H1 (cell line): ENCODE data around the gene GRIN3A. TPM values are rescaled to one million over a fixed set of nuclear protein-coding genes. Genes with fewer than 3 reads are reported as not detected.

Experiments
- CTCF ChIA-PET: fragments of 300-600 bp; sonication (Branson Sonifier 250); formaldehyde crosslinking; loops from one replicate; lab custom pipeline; 2021; ENCODE audit not compliant: partially characterized antibody; lab: Charles Lee
- POLR2A ChIA-PET: fragments of 300-600 bp; sonication (Branson Sonifier 250); formaldehyde crosslinking; loops from one replicate; lab custom pipeline; 2021; ENCODE audit warnings: inconsistent platforms; ENCODE audit not compliant: partially characterized antibody; lab: Charles Lee
- DNase-seq, 2 experiments: peaks; one replicate each; pipeline versions ENCODE4 v3.0.0 to v3.0.0-alpha.2; 2010 to 2022; ENCODE audit warnings: low spot score in 2 of 2, low read depth in 1 of 2, mixed read lengths in 1 of 2
- FAIRE-seq: peaks from 2 replicates; lab custom pipeline; 2011; peaks lifted over from hg19 to GRCh38; lab: Jason Lieb, UNC
- H2AFZ ChIP-seq: 2 replicates; pipeline ENCODE4 v1.8.1; 2012; ENCODE audit warnings: low read length, inconsistent platforms
- H2AK5ac ChIP-seq: 2 replicates; pipeline ENCODE4 v1.6.1; 2013; ENCODE audit warnings: low read depth, low read length
- H2BK120ac ChIP-seq: replicated peaks from 2 replicates; pipeline ENCODE3; 2013; ENCODE audit warnings: low read depth, low read length, inconsistent platforms
- H2BK12ac ChIP-seq: 2 replicates; pipeline ENCODE4 v1.6.1; 2013; ENCODE audit warnings: low read depth, low read length
- H2BK15ac ChIP-seq: 2 replicates; pipeline ENCODE4 v1.6.1; 2013; ENCODE audit warnings: low read length
- H2BK20ac ChIP-seq: 2 replicates; pipeline ENCODE4 v1.6.1; 2013; ENCODE audit warnings: low read length
- H2BK5ac ChIP-seq: 2 replicates; pipeline ENCODE4 v1.6.1; 2013; ENCODE audit warnings: low read depth, low read length
- H3K14ac ChIP-seq: 2 replicates; pipeline ENCODE4 v1.6.1; 2013; ENCODE audit warnings: inconsistent platforms; ENCODE audit not compliant: insufficient read length
- H3K18ac ChIP-seq: 2 replicates; pipeline ENCODE4 v1.6.1; 2013; ENCODE audit warnings: low read length; ENCODE audit errors: extremely low read depth
- H3K23ac ChIP-seq: 2 replicates; pipeline ENCODE4 v1.6.1; 2013; ENCODE audit warnings: inconsistent platforms; ENCODE audit not compliant: insufficient read length
- H3K23me2 ChIP-seq: 2 replicates; pipeline ENCODE4 v1.6.1; 2013; ENCODE audit warnings: low read depth, low read length
- H3K27ac ChIP-seq: 2 replicates; pipeline ENCODE4 v1.6.1; 2011; ENCODE audit warnings: low read depth, low read length, inconsistent platforms
- H3K27me3 ChIP-seq, 4 experiments: replicated peaks in 1 of 4; 1 replicate in 1 of 4; 2 replicates in 3 of 4; pipeline versions ENCODE4 v1.6.1 to v1.8.1; 2011 to 2013; ENCODE audit warnings: low read length in 3 of 4, mild to moderate bottlenecking in 3 of 4, inconsistent platforms in 2 of 4, mixed read lengths in 2 of 4, moderate library complexity in 1 of 4; ENCODE audit not compliant: control insufficient read depth in 3 of 4, insufficient read depth in 3 of 4; ENCODE audit errors: extremely low read depth in 1 of 4
- H3K36me3 ChIP-seq, 4 experiments: 2 replicates each; pipeline versions ENCODE4 v1.6.1 to v1.8.1; 2011 to 2013; ENCODE audit warnings: mild to moderate bottlenecking in 4 of 4, low read length in 3 of 4, moderate library complexity in 2 of 4, control low read depth in 1 of 4, inconsistent platforms in 1 of 4; ENCODE audit not compliant: insufficient read depth in 4 of 4, control insufficient read depth in 2 of 4
- H3K4ac ChIP-seq: replicated peaks from 2 replicates; pipeline ENCODE3; 2013; ENCODE audit warnings: low read length, low read depth, mixed read lengths, inconsistent platforms; ENCODE audit not compliant: insufficient read length
- H3K4me1 ChIP-seq, 4 experiments: replicated peaks in 1 of 4; 1 replicate in 1 of 4; 2 replicates in 3 of 4; pipeline versions ENCODE4 v1.6.1 to v1.8.1; 2011 to 2013; ENCODE audit warnings: low read length in 3 of 4, inconsistent platforms in 2 of 4, mixed read lengths in 1 of 4; ENCODE audit not compliant: insufficient read depth in 4 of 4, control insufficient read depth in 3 of 4
- H3K4me2 ChIP-seq, 2 experiments: 2 replicates each; pipeline versions ENCODE4 v1.6.1 to v1.8.1; 2011 to 2013; ENCODE audit warnings: low read depth in 2 of 2, low read length in 2 of 2, control low read depth in 1 of 2, inconsistent platforms in 1 of 2, mild to moderate bottlenecking in 1 of 2; ENCODE audit not compliant: insufficient read depth in 1 of 2
- H3K4me3 ChIP-seq, 4 experiments: fragments of 200-600, 300-600 bp in 1 of 4; sonication (generic), shearing (Covaris generic), sonication (Bioruptor Twin) in 1 of 4; 2 replicates each; pipeline versions ENCODE4 v1.5.1 to v1.8.1; 2011 to 2016; ENCODE audit warnings: low read length in 4 of 4, low read depth in 3 of 4, control low read depth in 2 of 4, inconsistent platforms in 2 of 4, mild to moderate bottlenecking in 2 of 4, mixed read lengths in 1 of 4, moderate library complexity in 1 of 4; ENCODE audit not compliant: insufficient read depth in 2 of 4; ENCODE audit errors: extremely low read depth in 1 of 4
- H3K56ac ChIP-seq: replicated peaks from 2 replicates; pipeline ENCODE3; 2013; ENCODE audit warnings: low read depth, mild to moderate bottlenecking, mixed read lengths, low read length, inconsistent platforms; ENCODE audit not compliant: insufficient read length
- H3K79me1 ChIP-seq: 2 replicates; pipeline ENCODE4 v1.6.1; 2013; ENCODE audit warnings: low read depth, low read length, control low read depth
- H3K79me2 ChIP-seq, 2 experiments: 2 replicates each; pipeline versions ENCODE4 v1.6.1 to v1.8.1; 2012 to 2013; ENCODE audit warnings: low read length in 2 of 2, mild to moderate bottlenecking in 2 of 2, inconsistent platforms in 1 of 2; ENCODE audit not compliant: insufficient read depth in 2 of 2, control insufficient read depth in 1 of 2
- H3K9ac ChIP-seq, 4 experiments: replicated peaks in 1 of 4; 1 replicate in 1 of 4; 2 replicates in 3 of 4; pipeline versions ENCODE4 v1.6.1 to v1.8.1; 2011 to 2013; ENCODE audit warnings: low read depth in 3 of 4, low read length in 3 of 4, control low read depth in 2 of 4, mild to moderate bottlenecking in 2 of 4, moderate library complexity in 2 of 4, inconsistent platforms in 1 of 4; ENCODE audit errors: extremely low read depth in 1 of 4
- H3K9me3 ChIP-seq, 2 experiments: 2 replicates each; pipeline versions ENCODE4 v1.6.1 to v1.8.1; 2012 to 2013; ENCODE audit warnings: mild to moderate bottlenecking in 2 of 2, moderate library complexity in 2 of 2, control low read depth in 1 of 2, inconsistent platforms in 1 of 2, low read depth in 1 of 2, low read length in 1 of 2, mixed read lengths in 1 of 2; ENCODE audit not compliant: insufficient read depth in 2 of 2
- H4K20me1 ChIP-seq, 2 experiments: replicated peaks in 1 of 2; 2 replicates each; pipeline versions ENCODE3 to v1.8.1; 2011 to 2013; ENCODE audit warnings: inconsistent platforms in 2 of 2, low read length in 2 of 2, mild to moderate bottlenecking in 1 of 2; ENCODE audit not compliant: insufficient read depth in 2 of 2, control insufficient read depth in 1 of 2
- H4K5ac ChIP-seq: 2 replicates; pipeline ENCODE4 v1.6.1; 2013; ENCODE audit warnings: low read length, low read depth, mixed read lengths, inconsistent platforms; ENCODE audit not compliant: insufficient read length
- H4K8ac ChIP-seq: 2 replicates; pipeline ENCODE4 v1.8.0; 2013; ENCODE audit warnings: mild to moderate bottlenecking, moderate library complexity, low read length, inconsistent platforms; ENCODE audit not compliant: insufficient read depth; ENCODE audit errors: extremely low read depth
- H4K91ac ChIP-seq: replicated peaks from 2 replicates; pipeline ENCODE3; 2013; ENCODE audit warnings: low read length, mixed read lengths, inconsistent platforms; ENCODE audit not compliant: insufficient read length
- ATF2 ChIP-seq: IDR thresholded peaks from 2 replicates; pipeline ENCODE4 v1.6.1; 2012; ENCODE audit warnings: low read length, inconsistent platforms
- CBX5 ChIP-seq: fragments of 300-800, 300-1000 bp; sonication (generic); IDR thresholded peaks from 2 replicates; pipeline ENCODE4 v1.7.1; 2016; ENCODE audit warnings: antibody characterized with exemption, low read length, low read depth
- HDAC6 ChIP-seq: IDR thresholded peaks from one replicate; pipeline ENCODE4 v1.7.1; 2012; ENCODE audit warnings: low read depth, mild to moderate bottlenecking, inconsistent platforms, low read length, moderate library complexity
- KDM5A ChIP-seq: fragments of 200-600 bp; IDR thresholded peaks from 2 replicates; pipeline ENCODE4 v1.7.1; 2012; ENCODE audit warnings: mild to moderate bottlenecking, low read length, inconsistent platforms, mixed read lengths
- SAP30 ChIP-seq: fragments of 300-600 bp; sonication (generic); IDR thresholded peaks from 2 replicates; pipeline ENCODE4 v1.7.1; 2012; ENCODE audit warnings: low read length, moderate library complexity, mild to moderate bottlenecking, inconsistent platforms; ENCODE audit not compliant: insufficient read depth, insufficient replicate concordance
- SIN3A ChIP-seq, 2 experiments: IDR thresholded peaks in 1 of 2; conservative IDR thresholded peaks in 1 of 2; 2 replicates each; pipeline ENCODE4 v1.6.1; 2011 to 2012; ENCODE audit warnings: low read length in 2 of 2, improper control_type of control experiment in 1 of 2, low read depth in 1 of 2, mild to moderate bottlenecking in 1 of 2
- polyA plus RNA-seq, 7 experiments: library from polyadenylated mRNA; depleted of rRNA in 3 of 7; stranded (reverse) in 5 of 7; unstranded in 2 of 7; fragments of >200 nt in 5 of 7; fragments of 200-250 nt in 2 of 7; gene quantifications; 1 replicate in 5 of 7; 2 replicates in 1 of 7; 4 replicates in 1 of 7; pipeline versions ENCODE4 v1.2.1 to v1.2.3, GENCODE V29; 2011 to 2013; ENCODE audit warnings: missing spikeins in 2 of 7, mixed read lengths in 2 of 7
- total RNA-seq: library from RNA; stranded (reverse); fragmentation: NEBNext Ultra II Directional; extraction: Animal tissue kit (Norgen Biotek cat#: 25700); gene quantifications from 2 replicates; pipeline ENCODE4 v1.2.1, GENCODE V29; 2021
- TF ChIP-seq, protein P1 (sequence below): IDR thresholded peaks from 2 replicates; pipeline ENCODE4 v1.6.1; 2012; ENCODE audit warnings: inconsistent platforms

Gene GRIN3A
- total and polyA plus RNA-seq, 2 of the 8 experiments (the other 6 are each of a cell fraction or from before 2014, with no cell fraction given) = 0.04 TPM; not detected in 1

DNA sequence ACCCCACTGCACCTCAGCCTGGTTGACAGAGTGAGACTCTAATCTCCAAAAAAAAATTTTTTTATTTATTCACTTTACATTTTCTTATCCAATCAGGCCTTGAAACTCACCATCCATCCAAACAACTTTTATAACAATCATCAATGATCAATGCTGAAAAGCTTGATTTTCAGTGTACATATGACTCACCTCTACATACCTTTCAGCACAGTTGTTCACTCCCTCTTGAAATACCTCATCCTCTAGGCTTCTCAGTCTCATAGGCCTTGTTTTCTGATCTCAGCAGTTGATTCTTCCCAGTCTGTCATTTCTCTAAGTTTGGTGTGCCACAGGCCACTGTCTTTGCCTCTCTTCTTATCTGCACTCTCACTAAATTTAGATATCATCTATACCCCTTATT lies 36.2 kb downstream of the GRIN3A start:
- Histone ChIP-seq H3K56ac (no peak overlapping the region), H3K36me3 (no peaks in the 10 kb centered on the region), H2AFZ (no peak overlapping the region), H3K23ac (no peak overlapping the region), H3K79me2 (no peaks in the 10 kb centered on the region), H3K18ac (no peak overlapping the region), H3K4ac (no peak overlapping the region), H4K91ac (no peak overlapping the region), H3K4me1 (peaks cover 0 to 6% (median 3%) of the 10 kb centered on the region in 4 experiments; a peak in 5 of 7 replicates), H2BK12ac (no peak overlapping the region), H2BK5ac (no peak overlapping the region), H3K4me2 (no peak overlapping the region), H4K8ac (no peak overlapping the region), H3K14ac (no peak overlapping the region), H3K79me1 (no peaks in the 10 kb centered on the region), H2BK120ac (no peak overlapping the region), H3K9ac (no peak overlapping the region), H4K5ac (no peak overlapping the region), H3K4me3 (no peak overlapping the region), H2BK15ac (no peak overlapping the region), H3K27ac (no peak overlapping the region), H3K9me3 (no peaks in the 10 kb centered on the region), H2BK20ac (no peak overlapping the region), H3K27me3 (no peaks in the 10 kb centered on the region; a peak in 1 of 7 replicates), H3K23me2 (peaks cover 2% of the 10 kb centered on the region; the same call in 1 of the 2 replicates), H4K20me1 (no peaks in the 10 kb centered on the region), H2AK5ac (no peak overlapping the region)
- FAIRE-seq (no peak), DNase-seq (no peak)
- POLR2A ChIA-PET = no interaction called here
- CTCF ChIA-PET = interaction anchor here (0.6 to 2.0 kb wide), 2 partner anchors 10 to 1010 kb away, joined by 3 to 6 read pairs; no protein-coding TSS in a partner anchor
- TF ChIP-seq CBX5 (no peak), SIN3A (conservative IDR thresholded peaks at IDR 0.05 in 1 of 2, IDR thresholded peaks at IDR 0.05 in 1 of 2; ENCODE audit: low read depth in 1 of 2, low read length in 2 of 2) (no peak), SAP30 (no peak), HDAC6 (no peak), ATF2 (no peak), KDM5A (no peak)
- TF ChIP-seq, protein P1, sequence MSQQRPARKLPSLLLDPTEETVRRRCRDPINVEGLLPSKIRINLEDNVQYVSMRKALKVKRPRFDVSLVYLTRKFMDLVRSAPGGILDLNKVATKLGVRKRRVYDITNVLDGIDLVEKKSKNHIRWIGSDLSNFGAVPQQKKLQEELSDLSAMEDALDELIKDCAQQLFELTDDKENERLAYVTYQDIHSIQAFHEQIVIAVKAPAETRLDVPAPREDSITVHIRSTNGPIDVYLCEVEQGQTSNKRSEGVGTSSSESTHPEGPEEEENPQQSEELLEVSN = no peak
